H1 (cell line): ENCODE data around the gene SUGP1. TPM values are rescaled to one million over a fixed set of nuclear protein-coding genes. Genes with fewer than 3 reads are reported as not detected.

ENCODE experiments used
- CTCF ChIA-PET: fragments of 300-600 bp; sonication (Branson Sonifier 250); formaldehyde crosslinking; loops from one replicate; lab custom pipeline; 2021; ENCODE audit not compliant: partially characterized antibody; lab: Charles Lee
- POLR2A ChIA-PET: fragments of 300-600 bp; sonication (Branson Sonifier 250); formaldehyde crosslinking; loops from one replicate; lab custom pipeline; 2021; ENCODE audit warnings: inconsistent platforms; ENCODE audit not compliant: partially characterized antibody; lab: Charles Lee
- DNase-seq, 2 experiments: peaks; one replicate each; pipeline versions ENCODE4 v3.0.0 to v3.0.0-alpha.2; 2010 to 2022; ENCODE audit warnings: low spot score in 2 of 2, low read depth in 1 of 2, mixed read lengths in 1 of 2
- FAIRE-seq: peaks from 2 replicates; lab custom pipeline; 2011; peaks lifted over from hg19 to GRCh38; lab: Jason Lieb, UNC
- H2AFZ ChIP-seq: 2 replicates; pipeline ENCODE4 v1.8.1; 2012; ENCODE audit warnings: low read length, inconsistent platforms
- H2AK5ac ChIP-seq: 2 replicates; pipeline ENCODE4 v1.6.1; 2013; ENCODE audit warnings: low read depth, low read length
- H2BK120ac ChIP-seq: replicated peaks from 2 replicates; pipeline ENCODE3; 2013; ENCODE audit warnings: low read depth, low read length, inconsistent platforms
- H2BK12ac ChIP-seq: 2 replicates; pipeline ENCODE4 v1.6.1; 2013; ENCODE audit warnings: low read depth, low read length
- H2BK15ac ChIP-seq: 2 replicates; pipeline ENCODE4 v1.6.1; 2013; ENCODE audit warnings: low read length
- H2BK20ac ChIP-seq: 2 replicates; pipeline ENCODE4 v1.6.1; 2013; ENCODE audit warnings: low read length
- H2BK5ac ChIP-seq: 2 replicates; pipeline ENCODE4 v1.6.1; 2013; ENCODE audit warnings: low read depth, low read length
- H3K14ac ChIP-seq: 2 replicates; pipeline ENCODE4 v1.6.1; 2013; ENCODE audit warnings: inconsistent platforms; ENCODE audit not compliant: insufficient read length
- H3K18ac ChIP-seq: 2 replicates; pipeline ENCODE4 v1.6.1; 2013; ENCODE audit warnings: low read length; ENCODE audit errors: extremely low read depth
- H3K23ac ChIP-seq: 2 replicates; pipeline ENCODE4 v1.6.1; 2013; ENCODE audit warnings: inconsistent platforms; ENCODE audit not compliant: insufficient read length
- H3K23me2 ChIP-seq: 2 replicates; pipeline ENCODE4 v1.6.1; 2013; ENCODE audit warnings: low read depth, low read length
- H3K27ac ChIP-seq: 2 replicates; pipeline ENCODE4 v1.6.1; 2011; ENCODE audit warnings: low read depth, low read length, inconsistent platforms
- H3K27me3 ChIP-seq, 4 experiments: replicated peaks in 1 of 4; 1 replicate in 1 of 4; 2 replicates in 3 of 4; pipeline versions ENCODE4 v1.6.1 to v1.8.1; 2011 to 2013; ENCODE audit warnings: low read length in 3 of 4, mild to moderate bottlenecking in 3 of 4, inconsistent platforms in 2 of 4, mixed read lengths in 2 of 4, moderate library complexity in 1 of 4; ENCODE audit not compliant: control insufficient read depth in 3 of 4, insufficient read depth in 3 of 4; ENCODE audit errors: extremely low read depth in 1 of 4
- H3K36me3 ChIP-seq, 4 experiments: 2 replicates each; pipeline versions ENCODE4 v1.6.1 to v1.8.1; 2011 to 2013; ENCODE audit warnings: mild to moderate bottlenecking in 4 of 4, low read length in 3 of 4, moderate library complexity in 2 of 4, control low read depth in 1 of 4, inconsistent platforms in 1 of 4; ENCODE audit not compliant: insufficient read depth in 4 of 4, control insufficient read depth in 2 of 4
- H3K4ac ChIP-seq: replicated peaks from 2 replicates; pipeline ENCODE3; 2013; ENCODE audit warnings: low read length, low read depth, mixed read lengths, inconsistent platforms; ENCODE audit not compliant: insufficient read length
- H3K4me1 ChIP-seq, 4 experiments: replicated peaks in 1 of 4; 1 replicate in 1 of 4; 2 replicates in 3 of 4; pipeline versions ENCODE4 v1.6.1 to v1.8.1; 2011 to 2013; ENCODE audit warnings: low read length in 3 of 4, inconsistent platforms in 2 of 4, mixed read lengths in 1 of 4; ENCODE audit not compliant: insufficient read depth in 4 of 4, control insufficient read depth in 3 of 4
- H3K4me2 ChIP-seq, 2 experiments: 2 replicates each; pipeline versions ENCODE4 v1.6.1 to v1.8.1; 2011 to 2013; ENCODE audit warnings: low read depth in 2 of 2, low read length in 2 of 2, control low read depth in 1 of 2, inconsistent platforms in 1 of 2, mild to moderate bottlenecking in 1 of 2; ENCODE audit not compliant: insufficient read depth in 1 of 2
- H3K4me3 ChIP-seq, 4 experiments: fragments of 200-600, 300-600 bp in 1 of 4; sonication (generic), shearing (Covaris generic), sonication (Bioruptor Twin) in 1 of 4; 2 replicates each; pipeline versions ENCODE4 v1.5.1 to v1.8.1; 2011 to 2016; ENCODE audit warnings: low read length in 4 of 4, low read depth in 3 of 4, control low read depth in 2 of 4, inconsistent platforms in 2 of 4, mild to moderate bottlenecking in 2 of 4, mixed read lengths in 1 of 4, moderate library complexity in 1 of 4; ENCODE audit not compliant: insufficient read depth in 2 of 4; ENCODE audit errors: extremely low read depth in 1 of 4
- H3K56ac ChIP-seq: replicated peaks from 2 replicates; pipeline ENCODE3; 2013; ENCODE audit warnings: low read depth, mild to moderate bottlenecking, mixed read lengths, low read length, inconsistent platforms; ENCODE audit not compliant: insufficient read length
- H3K79me1 ChIP-seq: 2 replicates; pipeline ENCODE4 v1.6.1; 2013; ENCODE audit warnings: low read depth, low read length, control low read depth
- H3K79me2 ChIP-seq, 2 experiments: 2 replicates each; pipeline versions ENCODE4 v1.6.1 to v1.8.1; 2012 to 2013; ENCODE audit warnings: low read length in 2 of 2, mild to moderate bottlenecking in 2 of 2, inconsistent platforms in 1 of 2; ENCODE audit not compliant: insufficient read depth in 2 of 2, control insufficient read depth in 1 of 2
- H3K9ac ChIP-seq, 4 experiments: replicated peaks in 1 of 4; 1 replicate in 1 of 4; 2 replicates in 3 of 4; pipeline versions ENCODE4 v1.6.1 to v1.8.1; 2011 to 2013; ENCODE audit warnings: low read depth in 3 of 4, low read length in 3 of 4, control low read depth in 2 of 4, mild to moderate bottlenecking in 2 of 4, moderate library complexity in 2 of 4, inconsistent platforms in 1 of 4; ENCODE audit errors: extremely low read depth in 1 of 4
- H3K9me3 ChIP-seq, 2 experiments: 2 replicates each; pipeline versions ENCODE4 v1.6.1 to v1.8.1; 2012 to 2013; ENCODE audit warnings: mild to moderate bottlenecking in 2 of 2, moderate library complexity in 2 of 2, control low read depth in 1 of 2, inconsistent platforms in 1 of 2, low read depth in 1 of 2, low read length in 1 of 2, mixed read lengths in 1 of 2; ENCODE audit not compliant: insufficient read depth in 2 of 2
- H4K20me1 ChIP-seq, 2 experiments: replicated peaks in 1 of 2; 2 replicates each; pipeline versions ENCODE3 to v1.8.1; 2011 to 2013; ENCODE audit warnings: inconsistent platforms in 2 of 2, low read length in 2 of 2, mild to moderate bottlenecking in 1 of 2; ENCODE audit not compliant: insufficient read depth in 2 of 2, control insufficient read depth in 1 of 2
- H4K5ac ChIP-seq: 2 replicates; pipeline ENCODE4 v1.6.1; 2013; ENCODE audit warnings: low read length, low read depth, mixed read lengths, inconsistent platforms; ENCODE audit not compliant: insufficient read length
- H4K8ac ChIP-seq: 2 replicates; pipeline ENCODE4 v1.8.0; 2013; ENCODE audit warnings: mild to moderate bottlenecking, moderate library complexity, low read length, inconsistent platforms; ENCODE audit not compliant: insufficient read depth; ENCODE audit errors: extremely low read depth
- H4K91ac ChIP-seq: replicated peaks from 2 replicates; pipeline ENCODE3; 2013; ENCODE audit warnings: low read length, mixed read lengths, inconsistent platforms; ENCODE audit not compliant: insufficient read length
- CBX8 ChIP-seq: fragments of 300-800, 300-1000 bp; sonication (generic); IDR thresholded peaks from 2 replicates; pipeline ENCODE4 v1.7.1; 2016; ENCODE audit warnings: low read depth, low read length, borderline replicate concordance
- GTF2F1 ChIP-seq: IDR thresholded peaks from 2 replicates; pipeline ENCODE4 v1.6.1; 2012; ENCODE audit warnings: low read depth, low read length, improper control_type of control experiment, borderline replicate concordance
- PHF8 ChIP-seq: fragments of 200-600 bp; sonication (generic); conservative IDR thresholded peaks from 2 replicates; pipeline ENCODE4 v1.7.1; 2012; ENCODE audit warnings: low read depth, mild to moderate bottlenecking, inconsistent platforms, low read length, moderate library complexity
- RBBP5 ChIP-seq: IDR thresholded peaks from 2 replicates; pipeline ENCODE4 v1.7.1; 2012; ENCODE audit warnings: low read depth, mild to moderate bottlenecking, inconsistent platforms, low read length, moderate library complexity, borderline replicate concordance
- SIN3A ChIP-seq, 2 experiments: IDR thresholded peaks in 1 of 2; conservative IDR thresholded peaks in 1 of 2; 2 replicates each; pipeline ENCODE4 v1.6.1; 2011 to 2012; ENCODE audit warnings: low read length in 2 of 2, improper control_type of control experiment in 1 of 2, low read depth in 1 of 2, mild to moderate bottlenecking in 1 of 2
- SIX5 ChIP-seq: IDR thresholded peaks from 2 replicates; pipeline ENCODE4 v1.6.1; 2011; ENCODE audit warnings: mild to moderate bottlenecking, low read depth, low read length
- SP1 ChIP-seq: IDR thresholded peaks from 2 replicates; pipeline ENCODE4 v1.6.1; 2011; ENCODE audit warnings: low read depth, low read length
- SP4 ChIP-seq: IDR thresholded peaks from 2 replicates; pipeline ENCODE4 v1.6.1; 2012; ENCODE audit warnings: low read length, inconsistent platforms
- TBP ChIP-seq: IDR thresholded peaks from 2 replicates; pipeline ENCODE4 v1.6.1; 2011; ENCODE audit warnings: low read depth, low read length, improper control_type of control experiment
- TCF12 ChIP-seq: IDR thresholded peaks from 2 replicates; pipeline ENCODE4 v1.6.1; 2011; ENCODE audit warnings: low read depth, mild to moderate bottlenecking, low read length
- YY1 ChIP-seq: IDR thresholded peaks from 2 replicates; pipeline ENCODE4 v1.6.1; 2011; ENCODE audit warnings: low read depth, mild to moderate bottlenecking, low read length
- WGBS, 2 experiments: shearing (Covaris generic) in 1 of 2; methylation state at CpG; one replicate each; pipeline versions ENCODE4 v1.1.6 to v1.1.7; 2013 to 2015; ENCODE audit warnings: low lambda C conversion rate in 2 of 2, mixed read lengths in 2 of 2, inconsistent platforms in 1 of 2, low coverage in 1 of 2, missing lambda C conversion rate in 1 of 2; ENCODE audit not compliant: insufficient replicate concordance in 2 of 2, insufficient coverage in 1 of 2, insufficient read length in 1 of 2; ENCODE audit errors: extremely low coverage in 1 of 2, missing lambda C conversion rate in 1 of 2; 5-methylcytosine and 5-hydroxymethylcytosine counted together
- polyA plus RNA-seq, 7 experiments: library from polyadenylated mRNA; depleted of rRNA in 3 of 7; stranded (reverse) in 5 of 7; unstranded in 2 of 7; fragments of >200 nt in 5 of 7; fragments of 200-250 nt in 2 of 7; gene quantifications; 1 replicate in 5 of 7; 2 replicates in 1 of 7; 4 replicates in 1 of 7; pipeline versions ENCODE4 v1.2.1 to v1.2.3, GENCODE V29; 2011 to 2013; ENCODE audit warnings: missing spikeins in 2 of 7, mixed read lengths in 2 of 7
- total RNA-seq: library from RNA; stranded (reverse); fragmentation: NEBNext Ultra II Directional; extraction: Animal tissue kit (Norgen Biotek cat#: 25700); gene quantifications from 2 replicates; pipeline ENCODE4 v1.2.1, GENCODE V29; 2021
- TF ChIP-seq, protein P1 (sequence below), 3 experiments: IDR thresholded peaks; 1 replicate in 2 of 3; 2 replicates in 1 of 3; pipeline versions ENCODE4 v1.5.1 to v1.6.1; 2011; ENCODE audit warnings: low read length in 3 of 3, mild to moderate bottlenecking in 3 of 3, inconsistent platforms in 2 of 3, low read depth in 1 of 3, moderate library complexity in 1 of 3; ENCODE audit not compliant: insufficient read depth in 1 of 3; ENCODE audit errors: control extremely low read depth in 1 of 3

The SUGP1 gene
- total and polyA plus RNA-seq, 2 of the 8 experiments (the other 6 are each of a cell fraction or from before 2014, with no cell fraction given), result 38.5 to 65.2 TPM

DNA sequence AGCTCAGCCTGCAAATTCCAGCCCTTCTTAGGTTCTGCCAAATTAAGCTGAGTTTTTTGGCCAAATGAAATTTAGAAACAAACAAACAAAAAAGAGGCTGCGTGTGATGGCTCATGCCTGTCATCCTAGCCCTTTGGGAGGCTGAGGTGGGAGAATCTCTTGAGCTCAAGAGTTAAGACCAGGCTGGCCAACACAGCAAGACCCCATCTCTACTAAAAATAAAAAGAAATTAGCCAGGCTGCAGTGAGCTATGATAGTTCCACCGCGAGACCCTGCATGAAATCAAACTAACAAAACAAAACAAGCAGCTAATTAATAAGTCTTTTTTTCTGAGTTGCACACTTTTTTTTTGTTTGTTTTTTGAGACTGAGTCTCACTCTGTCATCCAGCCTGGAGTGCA lies 90.6 kb downstream of the SUGP1 start:
- H2AFZ ChIP-seq, result no peak overlapping the region
- no peak overlapping the region for H4K8ac ChIP-seq
- H3K79me1 ChIP-seq, result no peaks in the 10 kb centered on the region
- no peak overlapping the region for H3K23ac ChIP-seq
- H2BK15ac ChIP-seq, result no peak overlapping the region
- peaks cover 0 to 5% (median under 1%) of the 10 kb centered on the region in 4 experiments; a peak in 4 of 7 replicates for H3K27me3 ChIP-seq
- H2AK5ac ChIP-seq, result no peak overlapping the region
- peaks cover 3% of the 10 kb centered on the region; the same call in 1 of the 2 replicates for H3K23me2 ChIP-seq
- no peak overlapping the region for H3K27ac ChIP-seq
- no peak overlapping the region for H3K4ac ChIP-seq
- FAIRE-seq (no peak), DNase-seq (no peak)
- H2BK12ac ChIP-seq, result no peak overlapping the region
- H3K9ac ChIP-seq, result no peak overlapping the region
- ChIA-PET POLR2A (interaction anchor here (0.7 to 1.2 kb wide), 4 partner anchors 14 to 175 kb away, joined by 3 read pairs; partner anchors contain the start of gene GATAD2A), CTCF (interaction anchor here (0.8 to 1.5 kb wide), 5 partner anchors 8 to 175 kb away, joined by 3 to 5 read pairs (median 4); no protein-coding TSS in a partner anchor)
- no peak overlapping the region for H2BK120ac ChIP-seq
- no peak overlapping the region for H2BK20ac ChIP-seq
- H3K4me2 ChIP-seq, result no peak overlapping the region
- no peak overlapping the region for H3K4me3 ChIP-seq
- peaks cover 0 to 7% (median 3%) of the 10 kb centered on the region in 4 experiments; a peak in 4 of 7 replicates for H3K4me1 ChIP-seq
- no peak overlapping the region for H4K91ac ChIP-seq
- no peak overlapping the region for H3K14ac ChIP-seq
- no peaks in the 10 kb centered on the region for H4K20me1 ChIP-seq
- H2BK5ac ChIP-seq, result no peak overlapping the region
- no peak overlapping the region for H3K18ac ChIP-seq
- H3K36me3 ChIP-seq, result no peaks in the 10 kb centered on the region
- H3K56ac ChIP-seq, result no peak overlapping the region
- no peaks in the 10 kb centered on the region for H3K79me2 ChIP-seq
- peaks cover 4 to 10% of the 10 kb centered on the region in 2 experiments for H3K9me3 ChIP-seq
- 92% methylated on average over 3 of the region's 3 CpGs; no CpG with 5 or more reads in 1 of the 2 experiments for WGBS, 2 experiments
- no peak overlapping the region for H4K5ac ChIP-seq
- TF ChIP-seq TBP (no peak), SP4 (no peak), SP1 (no peak), SIN3A (conservative IDR thresholded peaks at IDR 0.05 in 1 of 2, IDR thresholded peaks at IDR 0.05 in 1 of 2; ENCODE audit: low read depth in 1 of 2, low read length in 2 of 2) (no peak), CBX8 (no peak), RBBP5 (no peak), YY1 (no peak), TCF12 (no peak), PHF8 (no peak), GTF2F1 (no peak), SIX5 (no peak)
- TF ChIP-seq, protein P1, sequence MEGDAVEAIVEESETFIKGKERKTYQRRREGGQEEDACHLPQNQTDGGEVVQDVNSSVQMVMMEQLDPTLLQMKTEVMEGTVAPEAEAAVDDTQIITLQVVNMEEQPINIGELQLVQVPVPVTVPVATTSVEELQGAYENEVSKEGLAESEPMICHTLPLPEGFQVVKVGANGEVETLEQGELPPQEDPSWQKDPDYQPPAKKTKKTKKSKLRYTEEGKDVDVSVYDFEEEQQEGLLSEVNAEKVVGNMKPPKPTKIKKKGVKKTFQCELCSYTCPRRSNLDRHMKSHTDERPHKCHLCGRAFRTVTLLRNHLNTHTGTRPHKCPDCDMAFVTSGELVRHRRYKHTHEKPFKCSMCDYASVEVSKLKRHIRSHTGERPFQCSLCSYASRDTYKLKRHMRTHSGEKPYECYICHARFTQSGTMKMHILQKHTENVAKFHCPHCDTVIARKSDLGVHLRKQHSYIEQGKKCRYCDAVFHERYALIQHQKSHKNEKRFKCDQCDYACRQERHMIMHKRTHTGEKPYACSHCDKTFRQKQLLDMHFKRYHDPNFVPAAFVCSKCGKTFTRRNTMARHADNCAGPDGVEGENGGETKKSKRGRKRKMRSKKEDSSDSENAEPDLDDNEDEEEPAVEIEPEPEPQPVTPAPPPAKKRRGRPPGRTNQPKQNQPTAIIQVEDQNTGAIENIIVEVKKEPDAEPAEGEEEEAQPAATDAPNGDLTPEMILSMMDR (IDR thresholded peaks at IDR 0.05; ENCODE audit: control extremely low read depth in 1 of 3, insufficient read depth in 1 of 3, low read depth in 1 of 3, low read length in 3 of 3), result no peak
